AG08395 (cell line): Measurements from ENCODE around the gene POP7.
"Not testable (repeated sequence)": the region's sequence is repeated elsewhere in the genome, so short reads cannot be mapped to it uniquely, and the experiment has no call there.

ENCODE experiments used
- DNase-seq: peaks from one replicate; pipeline ENCODE4 v3.0.0; 2012; ENCODE audit warnings: mixed read lengths, low spot score

POP7 gene

GRCh38 chr7:100705753-100706671 lies at the start of gene POP7:
TSS of gene POP7 (plus strand) at chr7:100706121. CDS start at chr7:100706831, 710 bp downstream.
- peak; percentile 99 for DNase-seq

- DNase-seq: not testable (repeated sequence)
These were observed 43.6 kb upstream of the POP7 start for GRCh38 chr7:100662194-100662776.

DNA sequence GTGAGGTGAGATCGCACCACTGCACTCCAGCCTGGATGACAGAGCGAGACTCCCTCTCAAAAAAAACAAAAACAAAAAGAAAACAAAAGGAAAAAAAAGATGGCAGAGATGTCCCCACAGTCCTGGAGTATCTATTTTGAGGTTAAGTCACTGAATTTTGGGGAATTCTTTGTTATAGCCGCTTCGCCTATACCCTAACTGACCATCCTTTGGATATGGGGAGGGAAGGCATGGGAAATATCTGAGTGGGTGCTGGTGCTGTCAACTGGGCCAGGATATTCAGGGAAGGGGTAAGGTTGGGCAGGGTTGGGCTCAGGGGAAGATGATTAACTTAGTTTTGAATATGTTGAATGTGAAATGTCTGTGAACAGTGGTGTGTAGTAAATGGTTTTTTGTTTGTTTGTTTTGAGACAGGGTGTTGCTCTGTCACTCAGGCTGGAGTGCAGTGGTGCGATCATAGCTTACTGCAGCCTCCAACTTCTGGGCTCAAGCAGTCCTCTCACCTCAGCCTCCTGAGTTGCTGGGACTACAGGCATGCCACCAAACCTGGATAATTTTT lies 40.7 kb upstream of the POP7 start:
- no peak for DNase-seq

- no peak for DNase-seq
These were observed 38.4 kb upstream of the POP7 start for GRCh38 chr7:100667331-100668068.

- DNase-seq: no peak
These were observed 37.9 kb upstream of the POP7 start for GRCh38 chr7:100668069-100668449.

GRCh38 chr7:100669106-100669505 lies 36.8 kb upstream of the POP7 start:
- DNase-seq: not testable (repeated sequence)

DNA sequence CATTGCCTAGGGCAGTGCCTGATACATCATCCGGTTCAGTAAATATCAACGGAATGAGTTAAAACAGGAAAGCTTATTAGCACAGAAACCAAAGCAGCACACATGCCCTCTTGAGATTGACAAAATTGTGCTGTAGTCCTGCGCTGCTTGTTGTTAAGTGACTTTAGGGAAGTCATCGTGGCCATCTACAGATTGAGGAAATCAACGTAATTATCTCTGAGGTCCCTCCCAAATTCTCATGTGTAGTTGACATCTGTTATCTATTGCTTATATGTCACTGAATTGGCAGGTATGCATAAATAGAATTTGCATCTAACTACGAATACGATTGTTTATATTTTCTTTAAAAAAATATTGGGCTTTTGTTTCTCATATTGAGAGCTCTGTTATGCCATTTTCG lies 35.8 kb upstream of the POP7 start:
- no peak for DNase-seq

DNA sequence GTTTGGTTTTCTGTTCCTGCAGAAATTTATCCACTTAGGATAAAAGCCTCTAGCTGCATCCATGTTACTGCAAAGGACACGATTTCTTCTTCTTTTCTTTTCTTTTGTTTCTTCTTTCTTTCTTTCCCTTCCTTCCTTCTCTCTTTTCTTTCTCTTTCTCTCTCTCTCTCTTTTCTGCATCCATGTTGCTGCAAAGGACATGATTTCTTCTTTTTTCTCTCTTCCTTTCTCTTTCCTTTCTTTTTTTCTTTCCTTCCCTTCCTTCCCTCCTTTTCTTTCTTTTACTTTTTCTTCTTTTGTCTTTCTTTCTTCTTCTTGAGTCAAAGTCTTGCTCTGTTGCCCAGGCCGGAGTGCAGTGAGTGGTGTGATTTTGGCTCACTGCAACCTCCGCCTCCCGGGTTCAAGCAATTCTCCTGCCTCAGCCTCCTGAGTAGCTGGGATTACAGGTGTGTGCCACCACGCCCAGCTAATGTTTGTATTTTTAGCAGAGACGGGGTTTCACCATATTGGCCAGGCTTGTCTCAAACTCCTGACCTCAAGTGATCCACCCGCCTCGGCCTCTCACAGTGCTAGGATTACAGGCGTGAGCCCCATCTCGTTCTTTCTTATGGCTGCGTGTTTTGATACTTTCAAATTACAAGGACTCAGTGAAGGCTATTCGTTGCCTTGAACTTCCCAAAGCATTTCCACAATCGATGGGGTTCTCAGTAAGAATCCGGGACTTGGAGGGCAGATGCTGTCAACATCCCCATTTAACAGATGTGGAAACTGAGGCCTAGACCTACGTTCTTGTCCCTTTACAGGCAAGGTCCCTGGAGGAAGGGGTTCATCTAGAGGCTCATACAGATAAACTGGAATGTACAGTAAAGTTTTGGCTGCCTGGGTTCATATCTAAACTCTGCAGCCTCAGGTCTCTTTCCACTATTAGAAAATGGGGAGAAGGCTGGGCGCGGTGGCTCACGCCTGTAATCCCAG lies 34.3 kb upstream of the POP7 start:
- no peak for DNase-seq

DNA sequence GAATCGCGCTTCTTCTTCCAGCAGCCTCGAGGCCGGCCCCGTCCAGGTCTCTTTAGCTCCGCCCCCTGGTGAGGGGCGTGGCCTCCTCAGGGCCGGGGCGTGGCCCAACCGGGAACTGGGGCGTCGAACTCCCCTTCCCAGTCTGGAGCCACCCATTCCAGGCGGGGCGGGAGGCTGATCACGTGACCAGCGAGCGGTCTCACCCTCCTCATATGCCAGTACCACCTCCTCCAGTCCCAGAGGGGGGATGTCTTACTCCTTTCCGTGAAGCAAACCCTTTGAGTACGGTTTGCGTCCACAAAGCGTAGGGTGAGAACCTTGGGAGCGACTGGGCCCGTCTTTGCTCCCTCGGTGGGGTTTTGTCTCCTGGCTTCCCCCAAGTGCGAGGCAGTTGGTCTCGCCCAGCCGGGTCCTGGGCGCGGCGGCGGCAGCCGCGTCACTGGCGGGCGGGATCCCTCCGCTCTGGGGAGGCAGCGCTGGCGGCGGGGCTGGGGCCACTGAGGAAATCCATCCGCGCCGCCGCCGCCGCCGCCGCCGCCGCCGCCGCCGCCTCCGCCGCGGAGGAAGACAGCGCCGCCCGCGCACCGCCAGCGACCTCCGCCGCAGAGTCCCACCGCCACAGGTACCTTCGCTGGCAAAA lies 32.5 kb upstream of the POP7 start, which contains the start of gene GNB2:
GNB2 (plus strand) TSS at position 439 of the 640 bp plus-strand sequence. CDS start 2,526 bp downstream, outside the sequence.
- DNase-seq: peak; percentile 99

GRCh38 chr7:100673942-100674410 lies 31.9 kb upstream of the POP7 start:
- DNase-seq: no peak

GRCh38 chr7:100674411-100675104 lies 31.4 kb upstream of the POP7 start:
- no peak for DNase-seq

GRCh38 chr7:100675105-100675451 lies 30.8 kb upstream of the POP7 start:
- DNase-seq: no peak

DNA sequence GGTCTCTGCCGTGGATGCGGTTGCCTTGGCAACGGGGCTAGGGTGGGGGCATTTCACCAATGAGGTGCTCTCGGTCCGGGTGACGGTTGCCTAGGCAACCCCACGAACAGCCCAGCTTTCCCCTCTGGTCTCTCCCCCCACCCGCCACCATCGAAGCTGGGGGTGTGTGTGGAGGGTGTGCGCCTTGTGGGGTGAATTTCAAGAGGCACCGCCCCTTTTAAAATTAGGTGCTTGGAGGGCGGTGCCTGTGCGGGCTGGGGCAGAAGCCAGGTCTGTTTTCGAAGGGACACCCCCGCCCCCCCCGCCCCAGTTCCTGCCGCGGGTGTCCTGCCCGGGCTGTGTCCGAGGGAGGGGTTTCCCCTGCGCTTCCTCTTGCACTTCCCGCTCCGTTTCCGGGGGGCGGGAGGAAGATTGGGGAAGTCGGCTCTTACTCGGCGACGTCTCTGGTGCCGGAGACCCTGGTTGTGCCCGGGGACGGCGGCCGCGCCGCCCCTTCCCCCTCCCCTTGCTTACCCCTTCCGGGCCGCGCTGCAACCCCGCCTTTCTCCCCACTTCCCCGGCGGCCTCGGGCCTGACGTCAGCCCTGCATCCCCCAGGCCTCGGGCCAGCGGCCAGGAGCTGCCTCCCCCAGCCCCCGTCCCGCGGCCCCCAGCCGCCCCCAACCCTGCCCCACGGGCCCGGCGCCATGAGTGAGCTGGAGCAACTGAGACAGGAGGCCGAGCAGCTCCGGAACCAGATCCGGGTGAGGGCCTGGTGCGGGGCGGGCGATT lies 30.2 kb upstream of the POP7 start:
- peak; percentile 59 for DNase-seq

GRCh38 chr7:100676501-100677306 lies 29.2 kb upstream of the POP7 start:
- no peak for DNase-seq

DNA sequence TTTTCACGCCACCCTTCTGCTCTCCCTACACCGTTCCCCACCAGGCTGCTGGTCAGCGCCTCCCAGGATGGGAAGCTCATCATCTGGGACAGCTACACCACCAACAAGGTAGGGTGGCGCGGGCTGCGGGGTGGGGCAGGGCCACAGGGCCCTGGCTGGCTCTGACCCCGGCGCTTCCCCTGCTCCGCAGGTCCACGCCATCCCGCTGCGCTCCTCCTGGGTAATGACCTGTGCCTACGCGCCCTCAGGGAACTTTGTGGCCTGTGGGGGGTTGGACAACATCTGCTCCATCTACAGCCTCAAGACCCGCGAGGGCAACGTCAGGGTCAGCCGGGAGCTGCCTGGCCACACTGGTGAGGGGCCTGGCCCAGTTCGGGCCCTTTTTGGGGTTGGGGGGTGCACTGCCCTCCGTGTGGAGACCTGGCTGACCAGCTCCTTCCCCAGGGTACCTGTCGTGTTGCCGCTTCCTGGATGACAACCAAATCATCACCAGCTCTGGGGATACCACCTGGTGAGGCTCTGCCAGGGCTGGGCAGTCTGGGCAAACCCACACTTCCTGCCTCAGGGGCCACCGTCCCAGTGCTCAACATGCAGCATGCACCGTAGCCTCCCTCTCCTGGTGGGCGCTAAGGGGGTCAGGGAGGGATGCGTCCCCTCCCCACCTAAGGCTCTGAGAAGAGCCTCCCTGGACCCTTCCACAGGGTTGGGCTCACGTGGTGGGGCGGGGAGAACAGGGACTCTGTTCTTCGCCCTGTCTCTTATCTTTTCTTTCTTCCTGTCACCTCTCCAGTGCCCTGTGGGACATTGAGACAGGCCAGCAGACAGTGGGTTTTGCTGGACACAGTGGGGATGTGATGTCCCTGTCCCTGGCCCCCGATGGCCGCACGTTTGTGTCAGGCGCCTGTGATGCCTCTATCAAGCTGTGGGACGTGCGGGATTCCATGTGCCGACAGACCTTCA lies 28.3 kb upstream of the POP7 start:
- no peak for DNase-seq

DNA sequence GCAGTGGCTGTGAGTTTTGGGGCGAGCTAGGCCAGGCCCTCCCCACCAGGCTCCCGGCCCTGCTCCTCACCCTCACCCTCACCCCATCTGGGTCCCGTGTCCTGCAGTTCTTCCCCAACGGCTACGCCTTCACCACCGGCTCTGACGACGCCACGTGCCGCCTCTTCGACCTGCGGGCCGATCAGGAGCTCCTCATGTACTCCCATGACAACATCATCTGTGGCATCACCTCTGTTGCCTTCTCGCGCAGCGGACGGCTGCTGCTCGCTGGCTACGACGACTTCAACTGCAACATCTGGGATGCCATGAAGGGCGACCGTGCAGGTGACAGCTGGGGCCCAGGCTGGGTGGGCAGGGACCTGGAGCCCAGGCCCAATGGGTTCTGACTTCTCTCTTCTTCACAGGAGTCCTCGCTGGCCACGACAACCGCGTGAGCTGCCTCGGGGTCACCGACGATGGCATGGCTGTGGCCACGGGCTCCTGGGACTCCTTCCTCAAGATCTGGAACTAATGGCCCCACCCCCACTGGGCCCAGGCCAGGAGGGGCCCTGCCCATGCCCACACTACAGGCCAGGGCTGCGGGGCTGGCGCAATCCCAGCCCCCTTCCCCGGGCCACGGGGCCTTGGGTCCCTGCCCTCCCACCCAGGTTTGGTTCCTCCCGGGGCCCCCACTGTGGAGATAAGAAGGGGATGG lies 27.5 kb upstream of the POP7 start:
- DNase-seq: no peak
